ENCODE results near the gene SLCO3A1. TPM values are rescaled to one million over a fixed set of nuclear protein-coding genes. Genes with fewer than 3 reads are reported as not detected.

Gene SLCO3A1
- total RNA-seq, 3 donors from 2014 or later = 8.5 to 14.1 (median 13.6) TPM

- no peaks in the 10 kb centered on the region for H3K27me3 ChIP-seq
- intact Hi-C loops (cut with DNase I; ENCODE audit: low total_unique reads) = no loop called here
- H3K9me3 ChIP-seq = no peaks in the 10 kb centered on the region
- TF ChIP-seq POLR2AphosphoS5 (IDR thresholded peaks at IDR 0.05) (no peak), CTCF (IDR thresholded peaks at IDR 0.05) (no peak), POLR2A (IDR thresholded peaks at IDR 0.05) (no peak)
- DNase-seq (ENCODE audit: low spot score in 2 of 2) = no peak
- peaks cover 5 to 6% of the 10 kb centered on the region in 2 donors for H3K4me1 ChIP-seq
- no peak overlapping the region for H3K27ac ChIP-seq
- no peak overlapping the region for H3K4me3 ChIP-seq
- H3K36me3 ChIP-seq = no peaks in the 10 kb centered on the region
These were observed 37.6 kb downstream of the SLCO3A1 start for GRCh38 chr15:91891101-91891500.

GRCh38 chr15:91891788-91892345, 38.4 kb downstream of the SLCO3A1 start:
- Histone ChIP-seq H3K9me3 (no peaks in the 10 kb centered on the region), H3K27ac (no peak overlapping the region), H3K4me1 (peaks cover 5 to 6% of the 10 kb centered on the region in 2 donors), H3K36me3 (no peaks in the 10 kb centered on the region), H3K4me3 (no peak overlapping the region), H3K27me3 (no peaks in the 10 kb centered on the region)
- TF ChIP-seq POLR2AphosphoS5 (IDR thresholded peaks at IDR 0.05) (no peak), CTCF (IDR thresholded peaks at IDR 0.05) (no peak), POLR2A (IDR thresholded peaks at IDR 0.05) (no peak)
- intact Hi-C loops (cut with DNase I; ENCODE audit: low total_unique reads) = no loop called here
- no peak for DNase-seq (ENCODE audit: low spot score in 2 of 2)

- Histone ChIP-seq H3K36me3 (no peaks in the 10 kb centered on the region), H3K27me3 (no peaks in the 10 kb centered on the region), H3K4me3 (no peak overlapping the region), H3K27ac (no peak overlapping the region), H3K4me1 (peaks cover under 1 to 5% of the 10 kb centered on the region in 2 donors), H3K9me3 (no peaks in the 10 kb centered on the region)
- no peak for DNase-seq (ENCODE audit: low spot score in 2 of 2)
- TF ChIP-seq POLR2A (IDR thresholded peaks at IDR 0.05) (no peak), CTCF (IDR thresholded peaks at IDR 0.05) (no peak)
- intact Hi-C loops (cut with DNase I; ENCODE audit: low total_unique reads) = no loop called here
These were observed 38.9 kb downstream of the SLCO3A1 start for GRCh38 chr15:91892436-91892835.

- no peak for TF ChIP-seq POLR2AphosphoS5 (IDR thresholded peaks at IDR 0.05)
- TF ChIP-seq POLR2A (IDR thresholded peaks at IDR 0.05) = no peak
- no peak for TF ChIP-seq CTCF (IDR thresholded peaks at IDR 0.05)
- H3K4me1 ChIP-seq = no peaks in the 10 kb centered on the region
- H3K27me3 ChIP-seq = no peaks in the 10 kb centered on the region
- intact Hi-C loops (cut with DNase I; ENCODE audit: low total_unique reads) = no loop called here
- DNase-seq (ENCODE audit: low spot score in 2 of 2) = no peak
- H3K36me3 ChIP-seq = no peaks in the 10 kb centered on the region
- H3K27ac ChIP-seq = no peak overlapping the region
- no peaks in the 10 kb centered on the region for H3K9me3 ChIP-seq
- no peak overlapping the region for H3K4me3 ChIP-seq
These were observed 41.1 kb downstream of the SLCO3A1 start for GRCh38 chr15:91894606-91895005.

- Histone ChIP-seq H3K27me3 (no peaks in the 10 kb centered on the region), H3K4me1 (no peaks in the 10 kb centered on the region), H3K9me3 (no peaks in the 10 kb centered on the region), H3K4me3 (no peak overlapping the region), H3K36me3 (no peaks in the 10 kb centered on the region), H3K27ac (no peak overlapping the region)
- intact Hi-C loops (cut with DNase I; ENCODE audit: low total_unique reads) = no loop called here
- TF ChIP-seq CTCF (IDR thresholded peaks at IDR 0.05) (no peak), POLR2A (IDR thresholded peaks at IDR 0.05) (no peak), POLR2AphosphoS5 (IDR thresholded peaks at IDR 0.05) (no peak)
- no peak for DNase-seq (ENCODE audit: low spot score in 2 of 2)
These were observed 41.5 kb downstream of the SLCO3A1 start for GRCh38 chr15:91895051-91895450.
